ENCODE data around the gene PROZ.

DNA sequence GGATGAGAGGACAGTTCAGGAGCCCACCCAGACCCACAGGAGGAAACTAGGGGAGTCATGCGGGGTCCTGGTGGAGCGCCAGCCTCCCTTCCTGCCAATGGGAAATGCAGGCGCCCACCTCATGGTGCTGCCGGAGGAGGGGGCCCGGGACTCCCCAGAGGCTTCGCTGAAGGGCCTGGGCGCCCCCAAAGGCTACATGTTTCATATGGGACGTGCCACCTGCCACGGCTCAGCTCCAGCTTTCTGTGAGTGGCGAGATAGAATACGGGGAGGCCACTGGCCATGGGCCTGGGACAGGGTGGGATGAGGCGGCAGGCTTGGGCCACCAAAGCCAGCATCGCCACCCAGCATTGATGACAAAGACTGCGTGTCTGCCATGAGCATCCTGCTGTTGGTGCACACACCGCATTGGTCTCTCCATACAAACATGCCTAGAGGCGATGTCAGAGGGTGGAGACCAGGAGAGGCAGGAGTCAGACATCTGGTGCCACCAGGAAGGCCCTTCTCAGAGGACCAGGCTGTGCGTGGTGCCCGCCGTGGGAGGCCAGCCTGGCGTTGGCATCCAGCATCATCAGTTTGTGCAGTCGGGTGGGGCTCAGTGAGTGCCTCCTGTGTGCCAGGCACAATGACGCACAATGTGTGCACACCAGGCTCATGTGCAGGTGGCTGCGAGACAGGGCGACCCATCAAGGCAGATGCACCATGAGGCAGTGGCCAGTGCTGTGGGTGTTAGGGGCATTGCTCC is 37.1 kb upstream of the PROZ start:
- TF ChIP-seq, protein P1, sequence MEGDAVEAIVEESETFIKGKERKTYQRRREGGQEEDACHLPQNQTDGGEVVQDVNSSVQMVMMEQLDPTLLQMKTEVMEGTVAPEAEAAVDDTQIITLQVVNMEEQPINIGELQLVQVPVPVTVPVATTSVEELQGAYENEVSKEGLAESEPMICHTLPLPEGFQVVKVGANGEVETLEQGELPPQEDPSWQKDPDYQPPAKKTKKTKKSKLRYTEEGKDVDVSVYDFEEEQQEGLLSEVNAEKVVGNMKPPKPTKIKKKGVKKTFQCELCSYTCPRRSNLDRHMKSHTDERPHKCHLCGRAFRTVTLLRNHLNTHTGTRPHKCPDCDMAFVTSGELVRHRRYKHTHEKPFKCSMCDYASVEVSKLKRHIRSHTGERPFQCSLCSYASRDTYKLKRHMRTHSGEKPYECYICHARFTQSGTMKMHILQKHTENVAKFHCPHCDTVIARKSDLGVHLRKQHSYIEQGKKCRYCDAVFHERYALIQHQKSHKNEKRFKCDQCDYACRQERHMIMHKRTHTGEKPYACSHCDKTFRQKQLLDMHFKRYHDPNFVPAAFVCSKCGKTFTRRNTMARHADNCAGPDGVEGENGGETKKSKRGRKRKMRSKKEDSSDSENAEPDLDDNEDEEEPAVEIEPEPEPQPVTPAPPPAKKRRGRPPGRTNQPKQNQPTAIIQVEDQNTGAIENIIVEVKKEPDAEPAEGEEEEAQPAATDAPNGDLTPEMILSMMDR (conservative IDR thresholded peaks at IDR 0.05): no peak
- no peak for TF ChIP-seq ZFX (IDR thresholded peaks at IDR 0.05)
